NCI-H2171 treated with DMSO at 0.1 percent for 48 hours (cell line): Measurements from ENCODE around the gene NME9.
"Not testable (repeated sequence)": the region's sequence is repeated elsewhere in the genome, so short reads cannot be mapped to it uniquely, and the experiment has no call there.

Experiments used
- DNase-seq: peaks from one replicate; lab custom pipeline; 2025; lab: John Stamatoyannopoulos, UW

Gene NME9, protein sequence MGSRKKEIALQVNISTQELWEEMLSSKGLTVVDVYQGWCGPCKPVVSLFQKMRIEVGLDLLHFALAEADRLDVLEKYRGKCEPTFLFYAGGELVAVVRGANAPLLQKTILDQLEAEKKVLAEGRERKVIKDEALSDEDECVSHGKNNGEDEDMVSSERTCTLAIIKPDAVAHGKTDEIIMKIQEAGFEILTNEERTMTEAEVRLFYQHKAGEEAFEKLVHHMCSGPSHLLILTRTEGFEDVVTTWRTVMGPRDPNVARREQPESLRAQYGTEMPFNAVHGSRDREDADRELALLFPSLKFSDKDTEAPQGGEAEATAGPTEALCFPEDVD

GRCh38 chr3:138329127-138329983 lies at the start of gene NME9:
NME9 (minus strand) TSS chr3:138329851; CDS start chr3:138329335, 516 bp downstream.
- peak; percentile 97 for DNase-seq

GRCh38 chr3:138378990-138379389 lies 49.3 kb upstream of the NME9 start:
- DNase-seq, result no peak

DNA sequence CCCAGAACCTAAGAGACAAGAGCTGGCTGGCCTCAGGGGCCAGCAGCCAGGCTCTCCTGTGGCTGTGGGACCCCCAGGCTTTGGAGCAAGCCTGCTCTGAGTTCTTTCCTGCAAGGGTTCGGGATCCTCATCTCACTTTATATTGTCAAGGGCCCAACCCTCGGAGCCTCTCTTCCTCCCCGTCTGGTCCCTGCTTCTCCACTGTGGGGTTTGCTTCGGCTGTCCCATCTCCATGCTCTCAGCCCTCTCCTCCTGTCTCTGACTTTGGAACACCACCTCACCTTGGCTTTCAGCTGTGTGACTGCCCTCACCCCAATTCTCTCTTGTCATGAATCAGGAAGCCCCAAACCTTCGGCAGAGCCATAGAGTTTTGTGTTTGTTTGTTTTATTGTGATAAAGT lies 48.7 kb upstream of the NME9 start:
- no peak for DNase-seq

GRCh38 chr3:138377804-138378203 lies 48.2 kb upstream of the NME9 start:
- DNase-seq, result no peak

GRCh38 chr3:138377212-138377611 lies 47.6 kb upstream of the NME9 start:
- not testable (repeated sequence) for DNase-seq

- DNase-seq, result no peak
These were observed 47.0 kb upstream of the NME9 start for GRCh38 chr3:138376663-138377062.

- DNase-seq, result no peak
These were observed 45.8 kb upstream of the NME9 start for GRCh38 chr3:138375447-138375846.

DNA sequence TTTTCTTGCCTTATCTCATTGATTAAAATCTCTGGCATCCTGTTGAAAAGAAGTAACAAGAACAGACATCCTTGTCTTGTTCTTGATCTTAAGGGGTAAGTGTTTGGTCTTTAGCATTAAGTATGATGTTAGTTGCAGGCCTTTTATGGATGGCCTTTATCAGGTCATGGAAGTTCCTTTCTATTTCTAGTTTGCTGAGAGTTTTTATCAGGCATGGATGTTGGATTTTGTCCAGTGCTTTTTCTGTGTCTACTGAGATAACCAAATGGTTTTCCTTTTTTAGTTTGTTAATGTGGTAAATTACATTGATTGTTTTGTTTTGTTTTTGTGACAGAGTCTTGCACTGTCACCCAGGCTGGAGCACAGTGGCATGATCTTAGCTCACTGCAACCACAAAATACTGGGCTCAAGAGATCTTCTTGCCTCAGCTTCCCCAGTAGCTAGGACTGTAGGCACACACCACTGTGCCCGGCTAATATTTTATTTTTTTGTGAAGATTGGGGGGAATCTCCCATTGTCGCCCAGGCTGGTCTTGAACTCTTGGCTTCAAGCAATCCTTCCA lies 45.0 kb upstream of the NME9 start:
- no peak for DNase-seq

DNA sequence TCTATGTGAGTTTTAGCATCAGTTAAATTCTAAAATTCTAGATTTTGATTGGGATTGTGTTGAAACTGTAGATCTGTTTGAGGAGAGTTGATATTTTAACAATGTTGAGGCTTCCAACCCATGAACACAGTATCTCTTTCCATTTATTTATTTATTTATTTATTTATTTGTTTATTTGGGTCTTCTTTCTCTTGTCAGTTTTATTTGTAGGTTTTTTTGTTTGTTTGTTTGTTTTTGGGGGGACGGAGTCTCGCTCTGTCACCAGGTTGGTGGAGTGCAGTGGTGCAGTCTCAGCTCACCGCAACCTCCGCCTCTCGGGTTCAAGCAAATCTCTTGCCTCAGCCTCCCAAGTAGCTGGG lies 44.1 kb upstream of the NME9 start:
- no peak for DNase-seq

DNA sequence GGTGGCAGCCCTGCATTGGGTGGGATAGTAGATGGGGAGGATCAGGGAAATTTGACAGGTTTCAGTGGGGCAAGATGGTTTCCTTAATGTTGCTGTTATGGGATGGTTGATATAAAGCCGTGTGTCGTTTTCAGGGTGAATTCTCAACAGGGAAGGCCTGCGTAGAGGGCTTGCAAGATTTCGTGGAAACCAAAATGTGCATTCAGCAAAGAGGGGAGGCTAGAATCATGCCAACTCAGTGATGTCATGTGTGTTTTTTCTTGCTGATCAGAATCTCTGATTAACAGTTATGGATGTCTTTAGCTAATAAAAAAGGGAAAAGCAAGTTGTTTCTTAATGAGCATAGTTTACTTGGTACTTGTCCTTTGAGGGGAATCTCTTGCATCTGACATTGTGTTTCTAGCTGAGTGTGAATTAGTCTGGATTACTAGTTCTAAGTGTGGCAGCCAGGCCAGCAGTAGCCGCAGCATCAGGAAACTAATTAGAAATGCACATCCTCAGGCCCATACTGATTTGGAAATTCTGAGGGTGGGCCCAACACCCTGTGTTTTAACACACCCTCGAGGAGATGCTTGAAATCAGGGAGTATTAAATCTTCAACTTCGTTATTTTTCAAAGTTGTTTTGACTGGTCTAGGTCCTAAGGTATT lies 43.6 kb upstream of the NME9 start:
- DNase-seq, result no peak

GRCh38 chr3:138371070-138371965 lies 41.7 kb upstream of the NME9 start:
- no peak for DNase-seq

DNA sequence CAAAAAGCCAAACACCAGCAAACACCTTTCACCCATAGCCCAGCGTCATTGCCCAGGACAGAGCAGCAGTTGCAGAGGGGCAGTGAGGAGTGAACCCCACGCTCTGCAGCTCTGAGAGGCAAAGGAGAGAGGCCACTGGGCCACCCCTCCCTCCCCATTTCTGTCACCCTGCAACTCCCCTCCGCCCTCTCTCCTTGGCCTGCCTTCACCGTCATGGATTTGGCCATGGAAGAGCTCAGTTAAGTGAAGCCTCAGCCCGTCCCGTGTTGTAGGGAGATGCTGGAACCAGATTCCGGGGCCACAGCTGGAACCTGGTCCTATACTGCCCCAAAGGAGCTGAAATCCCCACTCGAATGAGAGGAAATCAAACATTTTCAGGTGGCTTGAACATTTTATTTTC lies 40.7 kb upstream of the NME9 start:
- DNase-seq, result no peak

GRCh38 chr3:138369151-138369900 lies 39.7 kb upstream of the NME9 start:
- DNase-seq, result no peak

DNA sequence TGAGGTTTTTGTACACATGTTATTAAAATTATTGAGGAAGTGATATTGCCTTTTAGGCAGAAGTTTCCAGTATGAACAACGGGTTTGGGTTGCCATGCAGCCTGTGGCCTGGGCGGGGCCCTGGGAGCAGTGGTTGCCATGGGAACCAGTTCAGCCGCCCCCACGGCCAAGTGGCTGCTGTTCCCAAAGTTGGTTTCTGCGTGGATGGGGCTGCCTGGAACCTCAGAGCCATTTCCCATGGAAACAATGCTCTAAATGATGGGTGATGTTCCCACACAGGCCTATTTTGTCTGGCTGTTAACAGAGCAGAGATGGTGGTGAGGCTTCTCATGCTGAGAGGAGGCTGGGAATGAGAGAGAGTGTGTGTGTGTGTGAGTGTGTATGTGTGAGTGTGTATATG lies 38.3 kb upstream of the NME9 start:
- no peak for DNase-seq

DNA sequence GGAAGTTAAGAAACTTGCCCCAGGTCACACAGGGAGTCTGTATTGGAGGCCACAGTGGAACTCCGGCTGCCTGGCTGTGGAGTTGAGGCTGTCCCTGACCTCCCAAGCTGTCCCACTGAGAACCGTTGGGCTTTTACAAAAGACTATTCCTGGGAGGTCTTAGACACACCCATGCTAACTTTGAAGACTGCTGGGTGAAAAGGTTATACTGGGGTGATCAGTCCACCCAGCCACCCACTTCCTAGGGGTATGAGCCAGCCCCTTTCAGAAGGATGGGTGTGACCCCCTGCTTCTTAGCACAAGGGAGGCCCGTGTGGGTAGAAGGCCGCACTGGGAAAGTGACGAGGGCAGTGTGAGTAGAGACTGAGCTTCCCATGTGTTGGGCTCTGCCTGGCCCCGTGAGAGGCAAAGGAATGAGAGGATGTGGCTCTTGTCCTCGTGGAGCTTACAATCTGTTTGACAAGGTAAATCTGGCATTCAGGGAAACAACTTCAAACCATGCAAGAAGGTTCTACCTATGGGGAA lies 37.7 kb upstream of the NME9 start:
- no peak for DNase-seq

DNA sequence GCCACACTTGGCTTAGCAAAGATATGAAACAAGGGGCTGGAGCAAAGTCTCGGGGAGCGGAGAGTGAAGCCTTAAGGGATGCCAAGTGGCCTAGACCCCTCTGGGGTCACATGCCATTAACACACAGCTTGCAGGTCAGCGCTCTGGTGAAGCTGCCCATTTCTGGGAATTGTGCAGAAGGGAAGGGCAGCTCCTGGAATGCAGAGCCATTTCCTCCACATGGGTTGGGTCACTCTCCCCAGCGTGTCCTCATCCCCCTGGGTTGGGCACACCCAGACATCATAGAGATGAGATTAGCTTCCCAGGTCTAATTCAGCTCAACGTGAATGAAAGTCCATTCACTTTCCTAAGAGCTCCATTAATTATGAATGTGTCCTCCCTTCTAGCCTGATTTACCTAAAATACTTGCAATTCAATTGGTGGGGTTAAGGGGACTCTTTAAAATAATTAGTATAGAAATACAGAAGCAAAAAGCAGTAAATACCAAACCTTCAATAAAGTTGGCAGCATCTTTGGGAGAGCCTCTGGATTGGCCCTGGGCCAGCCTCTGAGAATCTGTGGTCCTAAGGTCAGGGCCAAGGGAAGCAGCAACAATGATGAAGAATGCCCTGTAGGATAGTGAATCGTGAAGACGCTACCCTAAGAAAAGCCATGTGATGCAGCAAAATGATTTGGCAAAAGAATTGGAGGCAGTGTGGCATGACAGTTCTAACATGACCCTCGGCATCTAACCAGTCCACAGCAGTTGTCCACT lies 36.5 kb upstream of the NME9 start:
- DNase-seq, result no peak

- no peak for DNase-seq
These were observed 35.6 kb upstream of the NME9 start for GRCh38 chr3:138365253-138365555.

- no peak for DNase-seq
These were observed 35.0 kb upstream of the NME9 start for GRCh38 chr3:138364356-138365252.

GRCh38 chr3:138363322-138363721 lies 33.7 kb upstream of the NME9 start:
- no peak for DNase-seq
